ENCODE results near the gene CXADR. TPM values are rescaled to one million over a fixed set of nuclear protein-coding genes. Genes with fewer than 3 reads are reported as not detected.

CXADR gene
- total RNA-seq, 1 donor from 2014 or later = 25.5 TPM

GRCh38 chr21:17529648-17530047 is 16.8 kb downstream of the CXADR start:
- no peak for ATAC-seq

GRCh38 chr21:17532292-17532691 is 19.4 kb downstream of the CXADR start:
- no peak for ATAC-seq
- intact Hi-C loops (cut with DNase I) = no loop called here
- DNase-seq (ENCODE audit: missing footprints) = no peak

More at GRCh38 chr21:17529648-17530047, 16.8 kb downstream of the CXADR start:
- no peak for DNase-seq (ENCODE audit: missing footprints)
- intact Hi-C loops (cut with DNase I) = no loop called here

GRCh38 chr21:17536381-17536780 is 23.5 kb downstream of the CXADR start:
- ATAC-seq (no peak), DNase-seq (ENCODE audit: missing footprints) (no peak)
- intact Hi-C loops (cut with DNase I) = no loop called here

- intact Hi-C loops (cut with DNase I) = no loop called here
- no peak for DNase-seq (ENCODE audit: missing footprints)
- ATAC-seq = no peak
These were observed 24.5 kb downstream of the CXADR start for GRCh38 chr21:17537299-17537698.

GRCh38 chr21:17538576-17538975 is 25.7 kb downstream of the CXADR start:
- intact Hi-C loops (cut with DNase I) = no loop called here
- ATAC-seq = no peak
- no peak for DNase-seq (ENCODE audit: missing footprints)

GRCh38 chr21:17539323-17539722 is 26.5 kb downstream of the CXADR start:
- intact Hi-C loops (cut with DNase I) = no loop called here
- DNase-seq (ENCODE audit: missing footprints) = no peak
- no peak for ATAC-seq

GRCh38 chr21:17539743-17540341 is 27.0 kb downstream of the CXADR start:
- ATAC-seq (no peak), DNase-seq (ENCODE audit: missing footprints) (no peak)
- intact Hi-C loops (cut with DNase I) = no loop called here

GRCh38 chr21:17540530-17540929 is 27.7 kb downstream of the CXADR start:
- DNase-seq (ENCODE audit: missing footprints) (no peak), ATAC-seq (no peak)
- intact Hi-C loops (cut with DNase I) = no loop called here

- intact Hi-C loops (cut with DNase I) = no loop called here
- no peak for DNase-seq (ENCODE audit: missing footprints)
- ATAC-seq = peak; percentile 38
These were observed 29.6 kb downstream of the CXADR start for GRCh38 chr21:17542371-17543011.

- intact Hi-C loops (cut with DNase I) = no loop called here
These were observed 32.2 kb downstream of the CXADR start for GRCh38 chr21:17545007-17545406.

GRCh38 chr21:17548262-17548661 is 35.4 kb downstream of the CXADR start:
- intact Hi-C loops (cut with DNase I) = loop anchor here (2.0 kb wide), 1 partner anchor 35 kb away; the partner anchor contains the start of gene CXADR
- DNase-seq (ENCODE audit: missing footprints) (no peak), ATAC-seq (peak; percentile 68)

More at GRCh38 chr21:17545007-17545406, 32.2 kb downstream of the CXADR start:
- DNase-seq (ENCODE audit: missing footprints) (no peak), ATAC-seq (no peak)

- DNase-seq (ENCODE audit: missing footprints) (no peak), ATAC-seq (no peak)
- intact Hi-C loops (cut with DNase I) = no loop called here
These were observed 37.9 kb downstream of the CXADR start for GRCh38 chr21:17550671-17551308.

- DNase-seq (ENCODE audit: missing footprints) (no peak), ATAC-seq (no peak)
- intact Hi-C loops (cut with DNase I) = no loop called here
These were observed 39.6 kb downstream of the CXADR start for GRCh38 chr21:17552410-17552809.

GRCh38 chr21:17554120-17554519 is 41.3 kb downstream of the CXADR start:
- no peak for DNase-seq (ENCODE audit: missing footprints)
- ATAC-seq = no peak
- intact Hi-C loops (cut with DNase I) = no loop called here

- intact Hi-C loops (cut with DNase I) = no loop called here
- DNase-seq (ENCODE audit: missing footprints) = no peak
- ATAC-seq = no peak
These were observed 42.0 kb downstream of the CXADR start for GRCh38 chr21:17554679-17555465.

- DNase-seq (ENCODE audit: missing footprints) (no peak), ATAC-seq (no peak)
These were observed 47.7 kb downstream of the CXADR start for GRCh38 chr21:17560377-17561025.

GRCh38 chr21:17570786-17571185 is 57.9 kb downstream of the CXADR start:
- ATAC-seq (peak; percentile 44), DNase-seq (ENCODE audit: missing footprints) (no peak)
- intact Hi-C loops (cut with DNase I) = no loop called here

More at GRCh38 chr21:17560377-17561025, 47.7 kb downstream of the CXADR start:
- intact Hi-C loops (cut with DNase I) = no loop called here

GRCh38 chr21:17572431-17572830 is 59.6 kb downstream of the CXADR start:
- no peak for ATAC-seq
- intact Hi-C loops (cut with DNase I) = no loop called here
- no peak for DNase-seq (ENCODE audit: missing footprints)

GRCh38 chr21:17575076-17575475 is 62.2 kb downstream of the CXADR start:
- intact Hi-C loops (cut with DNase I) = no loop called here
- ATAC-seq = no peak

More at GRCh38 chr21:17575076-17575475, 62.2 kb downstream of the CXADR start:
- DNase-seq (ENCODE audit: missing footprints) = no peak

All from Right ventricle myocardium inferior (tissue), 1 donor.